Ishikawa (cell line): Measurements from ENCODE around the gene OR52I1.

ENCODE experiments used
- CEBPB ChIP-seq: IDR thresholded peaks from 2 replicates; pipeline ENCODE4 v1.6.1; 2012
- EGR1 ChIP-seq: IDR thresholded peaks from 2 replicates; pipeline ENCODE4 v1.6.1; 2012
- FOXM1 ChIP-seq: IDR thresholded peaks from 2 replicates; pipeline ENCODE4 v1.6.1; 2012; ENCODE audit warnings: low read depth, borderline replicate concordance
- NFIC ChIP-seq: IDR thresholded peaks from 2 replicates; pipeline ENCODE4 v1.6.1; 2012
- YY1 ChIP-seq: IDR thresholded peaks from 2 replicates; pipeline ENCODE4 v1.6.1; 2012; ENCODE audit warnings: low read depth
- TF ChIP-seq, protein P1 (sequence below): IDR thresholded peaks from 2 replicates; pipeline ENCODE4 v1.6.1; 2012; ENCODE audit warnings: low read depth, mild to moderate bottlenecking

DNA sequence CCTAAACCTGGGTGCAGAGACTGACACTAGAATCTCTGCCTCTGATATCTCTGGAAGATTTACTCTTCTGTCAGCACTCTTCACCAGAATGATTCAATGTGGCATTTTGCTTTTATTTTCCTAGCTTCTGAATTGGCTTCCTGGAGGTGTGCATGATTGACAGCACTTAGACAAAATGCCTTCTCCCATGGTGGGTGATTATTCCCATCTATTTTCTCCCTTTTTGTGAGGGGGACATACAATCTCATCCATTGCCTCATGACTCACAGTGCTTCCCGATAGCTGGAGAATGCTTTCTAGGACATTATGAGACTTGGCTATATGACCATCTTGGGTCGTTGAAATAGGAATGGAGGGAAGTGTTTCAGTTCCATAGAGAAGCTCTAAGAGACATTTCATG lies 18.1 kb downstream of the OR52I1 start:
- TF ChIP-seq YY1: no peak
- TF ChIP-seq, protein P1, sequence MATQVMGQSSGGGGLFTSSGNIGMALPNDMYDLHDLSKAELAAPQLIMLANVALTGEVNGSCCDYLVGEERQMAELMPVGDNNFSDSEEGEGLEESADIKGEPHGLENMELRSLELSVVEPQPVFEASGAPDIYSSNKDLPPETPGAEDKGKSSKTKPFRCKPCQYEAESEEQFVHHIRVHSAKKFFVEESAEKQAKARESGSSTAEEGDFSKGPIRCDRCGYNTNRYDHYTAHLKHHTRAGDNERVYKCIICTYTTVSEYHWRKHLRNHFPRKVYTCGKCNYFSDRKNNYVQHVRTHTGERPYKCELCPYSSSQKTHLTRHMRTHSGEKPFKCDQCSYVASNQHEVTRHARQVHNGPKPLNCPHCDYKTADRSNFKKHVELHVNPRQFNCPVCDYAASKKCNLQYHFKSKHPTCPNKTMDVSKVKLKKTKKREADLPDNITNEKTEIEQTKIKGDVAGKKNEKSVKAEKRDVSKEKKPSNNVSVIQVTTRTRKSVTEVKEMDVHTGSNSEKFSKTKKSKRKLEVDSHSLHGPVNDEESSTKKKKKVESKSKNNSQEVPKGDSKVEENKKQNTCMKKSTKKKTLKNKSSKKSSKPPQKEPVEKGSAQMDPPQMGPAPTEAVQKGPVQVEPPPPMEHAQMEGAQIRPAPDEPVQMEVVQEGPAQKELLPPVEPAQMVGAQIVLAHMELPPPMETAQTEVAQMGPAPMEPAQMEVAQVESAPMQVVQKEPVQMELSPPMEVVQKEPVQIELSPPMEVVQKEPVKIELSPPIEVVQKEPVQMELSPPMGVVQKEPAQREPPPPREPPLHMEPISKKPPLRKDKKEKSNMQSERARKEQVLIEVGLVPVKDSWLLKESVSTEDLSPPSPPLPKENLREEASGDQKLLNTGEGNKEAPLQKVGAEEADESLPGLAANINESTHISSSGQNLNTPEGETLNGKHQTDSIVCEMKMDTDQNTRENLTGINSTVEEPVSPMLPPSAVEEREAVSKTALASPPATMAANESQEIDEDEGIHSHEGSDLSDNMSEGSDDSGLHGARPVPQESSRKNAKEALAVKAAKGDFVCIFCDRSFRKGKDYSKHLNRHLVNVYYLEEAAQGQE: no peak
- TF ChIP-seq NFIC: no peak
- TF ChIP-seq FOXM1: no peak
- no peak for TF ChIP-seq CEBPB
- no peak for TF ChIP-seq EGR1
